NCI-H187 (cell line): ENCODE measurements around the gene NDUFS6.

Experiments used
- DNase-seq, 2 experiments: peaks; one replicate each; lab custom pipeline; 2025; lab: John Stamatoyannopoulos, UW

Gene NDUFS6

GRCh38 chr5:1851290-1851934 lies 50.2 kb downstream of the NDUFS6 start:
- no peak for DNase-seq

- DNase-seq = no peak
These were observed 51.2 kb downstream of the NDUFS6 start for GRCh38 chr5:1852324-1852947.

GRCh38 chr5:1853531-1853930 lies 52.3 kb downstream of the NDUFS6 start:
- DNase-seq = no peak

- no peak for DNase-seq
These were observed 53.9 kb downstream of the NDUFS6 start for GRCh38 chr5:1855075-1855474.

GRCh38 chr5:1855596-1855995 lies 54.4 kb downstream of the NDUFS6 start:
- DNase-seq = no peak

GRCh38 chr5:1856596-1857255 lies 55.5 kb downstream of the NDUFS6 start:
- DNase-seq = no peak

- no peak for DNase-seq
These were observed 56.0 kb downstream of the NDUFS6 start for GRCh38 chr5:1857256-1857600.

GRCh38 chr5:1858436-1858835 lies 57.2 kb downstream of the NDUFS6 start:
- no peak for DNase-seq

GRCh38 chr5:1859099-1859498 lies 57.9 kb downstream of the NDUFS6 start:
- no peak for DNase-seq

GRCh38 chr5:1860021-1860610 lies 58.9 kb downstream of the NDUFS6 start:
- no peak for DNase-seq

GRCh38 chr5:1860949-1861348 lies 59.7 kb downstream of the NDUFS6 start:
- DNase-seq = no peak

GRCh38 chr5:1864896-1865440 lies 63.8 kb downstream of the NDUFS6 start:
- no peak for DNase-seq

- DNase-seq = no peak
These were observed 64.3 kb downstream of the NDUFS6 start for GRCh38 chr5:1865486-1865885.
